ENCODE results near the gene ABI1. TPM values are rescaled to one million over a fixed set of nuclear protein-coding genes. Genes with fewer than 3 reads are reported as not detected.

The ABI1 gene
- total and polyA plus RNA-seq, 8 donors = 11.7 to 71.0 (median 22.7) TPM

- TF ChIP-seq, protein P1, sequence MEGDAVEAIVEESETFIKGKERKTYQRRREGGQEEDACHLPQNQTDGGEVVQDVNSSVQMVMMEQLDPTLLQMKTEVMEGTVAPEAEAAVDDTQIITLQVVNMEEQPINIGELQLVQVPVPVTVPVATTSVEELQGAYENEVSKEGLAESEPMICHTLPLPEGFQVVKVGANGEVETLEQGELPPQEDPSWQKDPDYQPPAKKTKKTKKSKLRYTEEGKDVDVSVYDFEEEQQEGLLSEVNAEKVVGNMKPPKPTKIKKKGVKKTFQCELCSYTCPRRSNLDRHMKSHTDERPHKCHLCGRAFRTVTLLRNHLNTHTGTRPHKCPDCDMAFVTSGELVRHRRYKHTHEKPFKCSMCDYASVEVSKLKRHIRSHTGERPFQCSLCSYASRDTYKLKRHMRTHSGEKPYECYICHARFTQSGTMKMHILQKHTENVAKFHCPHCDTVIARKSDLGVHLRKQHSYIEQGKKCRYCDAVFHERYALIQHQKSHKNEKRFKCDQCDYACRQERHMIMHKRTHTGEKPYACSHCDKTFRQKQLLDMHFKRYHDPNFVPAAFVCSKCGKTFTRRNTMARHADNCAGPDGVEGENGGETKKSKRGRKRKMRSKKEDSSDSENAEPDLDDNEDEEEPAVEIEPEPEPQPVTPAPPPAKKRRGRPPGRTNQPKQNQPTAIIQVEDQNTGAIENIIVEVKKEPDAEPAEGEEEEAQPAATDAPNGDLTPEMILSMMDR (IDR thresholded peaks at IDR 0.05) = no peak
- TF ChIP-seq POLR2A (IDR thresholded peaks at IDR 0.05) (no peak), EP300 (IDR thresholded peaks at IDR 0.05) (no peak), POLR2AphosphoS5 (IDR thresholded peaks at IDR 0.05) (no peak)
- Histone ChIP-seq H3K4me3 (no peak overlapping the region), H3K27me3 (no peaks in the 10 kb centered on the region), H3K4me1 (peaks cover 19 to 61% (median 40%) of the 10 kb centered on the region in 4 donors), H3K36me3 (peaks cover 0 to 4% (median 0%) of the 10 kb centered on the region in 4 donors), H3K9me3 (no peaks in the 10 kb centered on the region), H3K27ac (no peak overlapping the region)
- 79 to 91% (median 86%) methylated on average over 4 of the region's 4 CpGs for WGBS, 5 donors
- intact Hi-C loops (cut with DNase I; ENCODE audit: low total_unique reads) = no loop called here
- no peak for DNase-seq
Measured at GRCh38 chr10:26807532-26807931, 53.2 kb downstream of the ABI1 start.

GRCh38 chr10:26806557-26806956 is 54.2 kb downstream of the ABI1 start:
- no peaks in the 10 kb centered on the region for H3K27me3 ChIP-seq
- intact Hi-C loops (cut with DNase I; ENCODE audit: low total_unique reads) = no loop called here
- no peak for DNase-seq
- WGBS, 5 donors = 67 to 90% (median 86%) methylated on average over 1 of the region's 1 CpG
- H3K4me1 ChIP-seq = peaks cover 19 to 60% (median 45%) of the 10 kb centered on the region in 4 donors
- no peaks in the 10 kb centered on the region for H3K9me3 ChIP-seq
- H3K4me3 ChIP-seq = no peak overlapping the region
- no peak overlapping the region for H3K27ac ChIP-seq
- peaks cover 0 to 4% (median 0%) of the 10 kb centered on the region in 4 donors for H3K36me3 ChIP-seq
- TF ChIP-seq POLR2AphosphoS5 (IDR thresholded peaks at IDR 0.05) (no peak), EP300 (IDR thresholded peaks at IDR 0.05) (no peak)
- TF ChIP-seq, protein P1 (IDR thresholded peaks at IDR 0.05) = no peak

DNA sequence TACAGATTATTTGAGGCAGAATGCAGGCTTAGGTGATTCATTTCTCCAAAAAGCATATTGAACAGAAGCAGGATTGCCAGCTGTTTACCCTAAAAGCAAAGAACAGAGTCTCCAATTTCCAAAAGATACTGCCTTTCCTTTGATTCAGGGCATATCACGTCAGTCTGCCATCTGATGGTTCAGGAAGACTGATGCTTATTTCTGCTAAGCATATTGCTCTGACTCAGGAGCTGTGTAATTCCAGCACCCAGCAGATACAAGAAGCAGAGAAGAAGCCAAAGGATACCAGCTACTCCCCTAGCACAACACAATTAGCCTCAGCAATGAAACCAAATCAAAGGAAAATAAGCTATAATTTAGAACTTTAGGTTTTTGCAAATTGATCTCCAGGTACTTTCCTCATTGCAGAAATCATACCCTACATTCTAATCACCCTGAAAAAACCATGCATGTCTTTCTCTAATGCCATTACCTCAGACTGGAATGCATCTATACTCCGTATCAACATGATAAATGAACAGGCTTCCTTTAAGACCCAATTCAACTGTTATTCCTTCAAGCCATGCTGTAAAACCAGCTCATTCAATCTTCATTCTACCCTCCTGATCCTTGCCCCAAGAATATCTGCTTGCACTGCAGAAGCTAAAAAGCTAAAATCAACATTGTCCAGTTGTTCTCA is 55.1 kb downstream of the ABI1 start:
- H3K36me3 ChIP-seq = peaks cover 0 to 4% (median 0%) of the 10 kb centered on the region in 4 donors
- DNase-seq = no peak
- intact Hi-C loops (cut with DNase I; ENCODE audit: low total_unique reads) = no loop called here
- H3K9me3 ChIP-seq = no peaks in the 10 kb centered on the region
- H3K4me3 ChIP-seq = no peak overlapping the region
- WGBS, 5 donors = 55 to 63% (median 59%) methylated on average over 2 of the region's 2 CpGs
- no peaks in the 10 kb centered on the region for H3K27me3 ChIP-seq
- H3K27ac ChIP-seq = no peak overlapping the region
- peaks cover 19 to 61% (median 44%) of the 10 kb centered on the region in 4 donors for H3K4me1 ChIP-seq
- TF ChIP-seq EP300 (IDR thresholded peaks at IDR 0.05) (no peak), POLR2AphosphoS5 (IDR thresholded peaks at IDR 0.05) (no peak)
- TF ChIP-seq, protein P1 (IDR thresholded peaks at IDR 0.05) = no peak

GRCh38 chr10:26804418-26805393 is 56.1 kb downstream of the ABI1 start:
- Histone ChIP-seq H3K4me3 (no peak overlapping the region), H3K27me3 (no peaks in the 10 kb centered on the region), H3K9me3 (no peaks in the 10 kb centered on the region), H3K36me3 (peaks cover 0 to 4% (median 0%) of the 10 kb centered on the region in 4 donors), H3K4me1 (peaks cover 19 to 61% (median 43%) of the 10 kb centered on the region in 4 donors), H3K27ac (no peak overlapping the region)
- no peak for TF ChIP-seq POLR2AphosphoS5 (IDR thresholded peaks at IDR 0.05)
- TF ChIP-seq, protein P1 (IDR thresholded peaks at IDR 0.05) = no peak
- TF ChIP-seq EP300 (IDR thresholded peaks at IDR 0.05) = no peak
- TF ChIP-seq POLR2A (IDR thresholded peaks at IDR 0.05) = no peak
- DNase-seq = no peak
- intact Hi-C loops (cut with DNase I; ENCODE audit: low total_unique reads) = no loop called here
- 24 to 65% (median 47%) methylated on average over 4 of the region's 4 CpGs for WGBS, 5 donors
